ENCODE results near the gene E4F1. TPM values are rescaled to one million over a fixed set of nuclear protein-coding genes. Genes with fewer than 3 reads are reported as not detected.

Gene E4F1
- total and polyA plus RNA-seq, 2 of the 13 experiments (the other 11 are each of a cell fraction or from before 2014, with no cell fraction given): 13.8 to 19.5 TPM

DNA sequence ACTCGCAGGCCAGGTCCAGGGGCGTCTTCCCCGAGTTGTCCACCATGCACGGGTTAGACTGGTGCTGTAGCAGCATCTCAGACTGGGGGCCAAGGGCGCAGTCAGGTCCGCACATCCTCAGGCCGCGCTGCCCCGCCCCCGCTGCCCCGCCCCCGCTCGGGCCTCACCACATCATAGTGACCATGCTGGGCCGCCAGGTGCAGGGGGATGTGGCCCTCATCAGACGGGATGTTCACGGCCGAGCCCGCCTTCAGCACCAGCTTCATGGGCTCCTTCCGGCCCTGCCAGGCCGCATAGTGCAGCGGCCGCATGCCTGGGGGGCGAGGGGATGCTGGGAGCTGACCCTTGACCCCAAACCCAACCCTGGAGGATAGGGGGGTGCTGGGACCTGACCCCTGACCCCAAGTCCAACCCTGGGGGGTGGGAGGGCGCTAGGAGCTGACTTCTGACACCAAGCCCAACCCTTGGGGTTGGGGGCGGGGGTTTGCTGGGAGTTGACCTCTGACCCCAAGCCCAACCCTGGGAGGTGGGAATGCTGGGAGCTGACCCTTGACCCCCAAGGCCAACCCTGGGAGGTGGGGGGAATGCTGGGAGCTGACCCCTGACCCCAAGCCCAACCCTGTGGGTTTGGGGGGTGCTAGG lies 34.0 kb upstream of the E4F1 start (continued):
- no peak for TF ChIP-seq HBP1 (CRISPR knock-in tag; IDR thresholded peaks at IDR 0.05; ENCODE audit: low read depth)
- TF ChIP-seq LCORL (IDR thresholded peaks at IDR 0.05): no peak
- no peak for TF ChIP-seq LCORL (CRISPR knock-in tag; IDR thresholded peaks at IDR 0.05)
- no peak for TF ChIP-seq ZNF20 (CRISPR knock-in tag; IDR thresholded peaks at IDR 0.05)
- TF ChIP-seq, protein P1, sequence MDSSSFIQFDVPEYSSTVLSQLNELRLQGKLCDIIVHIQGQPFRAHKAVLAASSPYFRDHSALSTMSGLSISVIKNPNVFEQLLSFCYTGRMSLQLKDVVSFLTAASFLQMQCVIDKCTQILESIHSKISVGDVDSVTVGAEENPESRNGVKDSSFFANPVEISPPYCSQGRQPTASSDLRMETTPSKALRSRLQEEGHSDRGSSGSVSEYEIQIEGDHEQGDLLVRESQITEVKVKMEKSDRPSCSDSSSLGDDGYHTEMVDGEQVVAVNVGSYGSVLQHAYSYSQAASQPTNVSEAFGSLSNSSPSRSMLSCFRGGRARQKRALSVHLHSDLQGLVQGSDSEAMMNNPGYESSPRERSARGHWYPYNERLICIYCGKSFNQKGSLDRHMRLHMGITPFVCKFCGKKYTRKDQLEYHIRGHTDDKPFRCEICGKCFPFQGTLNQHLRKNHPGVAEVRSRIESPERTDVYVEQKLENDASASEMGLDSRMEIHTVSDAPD (CRISPR knock-in tag; IDR thresholded peaks at IDR 0.05): no peak
- TF ChIP-seq HDAC1 (CRISPR knock-in tag; IDR thresholded peaks at IDR 0.05): 0 out of 2 replicates have a peak, but pooled peaks have one; percentile 34
- no peak for TF ChIP-seq WIZ (CRISPR knock-in tag; IDR thresholded peaks at IDR 0.05)
- TF ChIP-seq TAF1 (CRISPR knock-in tag; IDR thresholded peaks at IDR 0.05): no peak
- TF ChIP-seq MED8 (CRISPR knock-in tag; IDR thresholded peaks at IDR 0.05; ENCODE audit: insufficient replicate concordance): no peak
- no peak for TF ChIP-seq MTF1 (CRISPR knock-in tag; IDR thresholded peaks at IDR 0.05)
- no peak for TF ChIP-seq ZNF737 (CRISPR knock-in tag; IDR thresholded peaks at IDR 0.05; ENCODE audit: borderline replicate concordance)
- TF ChIP-seq MAX (IDR thresholded peaks at IDR 0.05): 0 out of 2 replicates have a peak, but pooled peaks have one; percentile 47
- no peak for TF ChIP-seq THAP8 (CRISPR knock-in tag; IDR thresholded peaks at IDR 0.05; ENCODE audit: borderline replicate concordance)
- TF ChIP-seq ZBTB1 (CRISPR knock-in tag; IDR thresholded peaks at IDR 0.05; ENCODE audit: borderline replicate concordance): no peak
- no peak for TF ChIP-seq ZNF446 (CRISPR knock-in tag; IDR thresholded peaks at IDR 0.05)
- TF ChIP-seq RORA (CRISPR knock-in tag; IDR thresholded peaks at IDR 0.05): no peak
- TF ChIP-seq IRX3 (CRISPR knock-in tag; IDR thresholded peaks at IDR 0.05; ENCODE audit: borderline replicate concordance, low read depth): no peak
- TF ChIP-seq ZNF329 (CRISPR knock-in tag; IDR thresholded peaks at IDR 0.05; ENCODE audit: low read depth): no peak
- TF ChIP-seq ZSCAN12 (CRISPR knock-in tag; IDR thresholded peaks at IDR 0.05): no peak
- TF ChIP-seq ARNT (IDR thresholded peaks at IDR 0.05): no peak
- TF ChIP-seq ZC3H13 (CRISPR knock-in tag; IDR thresholded peaks at IDR 0.05): no peak
- no peak for TF ChIP-seq CBX2 (IDR thresholded peaks at IDR 0.05; ENCODE audit: low read depth, low read length)
- TF ChIP-seq CBX2 (CRISPR knock-in tag; IDR thresholded peaks at IDR 0.05; ENCODE audit: low read depth): no peak
- no peak for TF ChIP-seq ZNF580 (CRISPR knock-in tag; IDR thresholded peaks at IDR 0.05; ENCODE audit: borderline replicate concordance, low read depth)
- TF ChIP-seq, protein P2, sequence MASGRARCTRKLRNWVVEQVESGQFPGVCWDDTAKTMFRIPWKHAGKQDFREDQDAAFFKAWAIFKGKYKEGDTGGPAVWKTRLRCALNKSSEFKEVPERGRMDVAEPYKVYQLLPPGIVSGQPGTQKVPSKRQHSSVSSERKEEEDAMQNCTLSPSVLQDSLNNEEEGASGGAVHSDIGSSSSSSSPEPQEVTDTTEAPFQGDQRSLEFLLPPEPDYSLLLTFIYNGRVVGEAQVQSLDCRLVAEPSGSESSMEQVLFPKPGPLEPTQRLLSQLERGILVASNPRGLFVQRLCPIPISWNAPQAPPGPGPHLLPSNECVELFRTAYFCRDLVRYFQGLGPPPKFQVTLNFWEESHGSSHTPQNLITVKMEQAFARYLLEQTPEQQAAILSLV (CRISPR knock-in tag; IDR thresholded peaks at IDR 0.05; ENCODE audit: borderline replicate concordance): no peak
